HG03103 (cell line): Measurements from ENCODE around the gene SAYSD1.
"Not testable (repeated sequence)": the region's sequence is repeated elsewhere in the genome, so short reads cannot be mapped to it uniquely, and the experiment has no call there.

Source experiments
- ATAC-seq: cut with Tn5 transposase; IDR thresholded peaks from one replicate; pipeline ENCODE4 v1.9.1; 2021; ENCODE audit warnings: low read depth; ENCODE audit not compliant: unreplicated experiment

Gene SAYSD1, protein sequence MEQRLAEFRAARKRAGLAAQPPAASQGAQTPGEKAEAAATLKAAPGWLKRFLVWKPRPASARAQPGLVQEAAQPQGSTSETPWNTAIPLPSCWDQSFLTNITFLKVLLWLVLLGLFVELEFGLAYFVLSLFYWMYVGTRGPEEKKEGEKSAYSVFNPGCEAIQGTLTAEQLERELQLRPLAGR

GRCh38 chr6:39114704-39115599 is at the start of gene SAYSD1:
SAYSD1 (minus strand) TSS chr6:39115186; CDS start chr6:39115089, 97 bp downstream.
- ATAC-seq: peak; percentile 82

DNA sequence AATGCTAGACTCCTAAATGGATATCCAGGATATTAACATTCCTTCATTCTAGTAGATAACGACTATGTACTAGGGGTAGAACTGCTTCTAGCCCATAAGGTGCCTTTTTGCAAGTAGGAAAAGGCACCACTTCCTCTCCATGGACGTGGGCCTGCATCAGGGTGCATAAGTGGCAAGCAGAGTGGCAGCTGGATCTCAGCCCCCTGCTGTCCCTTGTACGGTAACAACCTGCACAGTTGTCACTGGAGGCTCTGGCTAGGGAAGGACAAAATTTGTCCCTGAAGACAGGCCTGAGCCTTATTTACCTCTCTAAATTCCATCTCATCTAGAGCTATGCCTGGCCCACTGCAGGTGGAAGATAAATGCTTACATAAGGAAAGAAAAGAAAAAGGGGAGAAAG is 42.5 kb upstream of the SAYSD1 start:
- ATAC-seq: no peak

GRCh38 chr6:39156801-39157200 is 41.8 kb upstream of the SAYSD1 start:
- ATAC-seq: no peak

DNA sequence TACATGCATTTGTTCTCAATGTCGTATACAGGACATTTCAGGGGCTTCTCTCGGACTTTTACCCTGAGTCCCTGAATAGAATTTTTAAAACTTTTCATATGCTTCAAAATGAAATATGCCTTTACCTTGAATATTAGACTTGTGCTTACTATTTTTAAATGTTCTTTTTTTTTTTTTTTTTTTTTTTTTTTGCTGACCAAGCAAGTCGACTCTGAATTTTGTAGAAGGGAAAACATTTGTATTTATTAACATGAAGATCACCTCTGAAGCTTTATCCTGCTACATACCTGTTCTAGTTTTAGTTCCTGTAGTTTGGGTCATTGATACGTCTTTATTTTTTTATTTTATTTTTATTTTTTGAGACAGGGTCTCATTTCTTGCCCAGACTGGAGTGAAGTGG is 39.7 kb upstream of the SAYSD1 start:
- ATAC-seq: no peak

DNA sequence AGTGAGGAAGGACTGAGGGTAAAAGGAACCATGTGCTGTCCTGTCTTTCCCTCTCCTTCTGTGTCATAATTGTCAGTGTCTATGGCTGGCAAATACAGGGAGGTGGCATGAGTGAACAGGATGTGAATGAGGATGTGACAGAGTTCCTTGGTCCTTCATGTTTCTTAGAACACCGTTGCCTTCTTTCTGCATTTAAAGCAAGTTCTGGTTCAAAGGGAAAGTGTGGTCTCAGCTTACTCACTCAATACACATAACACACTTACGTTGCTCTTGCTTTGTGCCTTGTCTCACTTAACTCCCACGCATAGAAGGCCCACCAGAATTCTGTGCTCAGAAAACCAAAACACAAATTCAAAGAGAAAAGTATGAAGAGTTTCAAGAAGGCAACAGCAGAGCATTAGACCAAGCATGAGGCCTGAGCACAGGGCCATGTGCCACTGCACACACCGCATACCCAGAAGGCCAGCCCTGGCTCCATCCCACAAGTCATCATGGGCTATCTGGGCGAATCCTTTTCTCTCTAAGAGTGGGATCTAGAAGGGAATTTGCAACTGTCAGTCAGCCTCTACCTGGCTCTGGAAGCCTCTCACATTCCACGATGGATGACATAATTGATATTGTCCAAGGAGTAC is 38.9 kb upstream of the SAYSD1 start:
- no peak for ATAC-seq

GRCh38 chr6:39152262-39152661 is 37.3 kb upstream of the SAYSD1 start:
- no peak for ATAC-seq

DNA sequence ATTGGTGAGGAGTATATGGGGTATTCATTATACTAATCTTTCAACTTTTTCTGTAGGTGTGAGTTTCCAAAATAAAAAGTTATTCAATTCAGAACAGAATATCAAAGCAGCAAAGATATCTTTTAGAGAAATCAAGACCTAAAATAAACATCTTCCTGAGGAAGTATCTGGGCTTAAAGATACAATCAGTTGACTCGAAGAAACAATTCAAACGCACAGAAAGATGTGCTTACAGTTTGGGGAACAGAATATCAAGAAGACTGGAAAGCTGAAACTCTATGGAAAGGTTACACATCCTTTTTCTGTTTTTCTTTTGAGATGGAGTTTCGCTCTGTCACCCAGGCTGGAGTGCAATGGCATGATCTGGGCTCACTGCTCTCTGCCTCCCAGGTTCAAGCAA is 36.2 kb upstream of the SAYSD1 start:
- ATAC-seq: no peak

- ATAC-seq: no peak
These were observed 29.6 kb upstream of the SAYSD1 start for GRCh38 chr6:39144481-39145173.

DNA sequence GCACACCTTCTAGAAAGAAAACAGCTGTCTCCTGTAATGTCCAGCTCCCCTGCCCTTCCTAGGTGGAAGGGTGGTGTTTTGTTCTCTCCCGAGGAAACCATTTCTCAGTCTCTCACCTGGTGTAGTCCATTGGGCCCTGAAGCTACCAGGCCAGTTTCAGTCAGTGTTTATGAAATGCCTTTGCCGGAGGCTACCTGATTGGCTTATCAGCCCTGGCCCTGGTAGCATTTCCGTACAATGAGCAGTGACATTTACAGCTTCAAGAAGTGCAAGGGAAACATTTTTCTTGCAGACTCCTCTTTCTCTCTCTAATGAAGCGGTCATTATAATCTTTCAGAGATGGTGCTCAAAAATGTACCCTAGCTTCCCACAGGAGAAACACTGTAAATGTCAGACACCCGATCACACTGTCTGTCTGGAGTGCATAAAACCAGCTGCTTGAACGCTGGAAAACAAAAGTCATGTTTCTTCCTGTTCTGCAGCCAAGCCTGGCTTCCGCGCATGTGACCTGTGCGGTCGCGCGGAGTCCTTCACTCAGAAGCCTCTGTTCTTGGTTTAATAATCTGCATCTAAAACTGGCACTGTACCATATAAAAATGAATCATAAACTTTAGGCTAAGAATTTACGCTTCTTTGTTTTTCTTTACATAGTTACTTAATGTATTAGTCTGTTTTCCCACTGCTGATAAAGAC is 28.4 kb upstream of the SAYSD1 start:
- ATAC-seq: no peak

GRCh38 chr6:39140556-39141167 is 25.7 kb upstream of the SAYSD1 start:
- ATAC-seq: no peak

DNA sequence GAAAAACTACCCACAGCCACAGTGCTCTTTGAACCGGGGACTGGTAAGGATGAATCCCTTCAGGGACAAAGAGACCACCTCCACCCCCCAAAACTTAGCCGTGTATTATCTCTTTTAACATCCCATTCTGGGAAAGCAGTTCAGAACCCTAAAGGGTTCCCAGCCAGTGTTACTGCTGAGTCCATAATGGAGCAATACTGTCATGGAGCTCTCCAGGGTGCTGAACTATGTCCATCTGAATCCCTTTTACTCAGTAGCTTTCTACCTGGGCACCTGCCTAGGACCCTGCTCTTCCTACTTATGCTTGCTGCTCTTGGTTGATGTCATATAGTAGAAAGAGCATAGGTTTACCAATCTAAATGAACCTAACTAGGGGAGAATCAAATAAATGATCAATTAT is 22.3 kb upstream of the SAYSD1 start:
- ATAC-seq: no peak

DNA sequence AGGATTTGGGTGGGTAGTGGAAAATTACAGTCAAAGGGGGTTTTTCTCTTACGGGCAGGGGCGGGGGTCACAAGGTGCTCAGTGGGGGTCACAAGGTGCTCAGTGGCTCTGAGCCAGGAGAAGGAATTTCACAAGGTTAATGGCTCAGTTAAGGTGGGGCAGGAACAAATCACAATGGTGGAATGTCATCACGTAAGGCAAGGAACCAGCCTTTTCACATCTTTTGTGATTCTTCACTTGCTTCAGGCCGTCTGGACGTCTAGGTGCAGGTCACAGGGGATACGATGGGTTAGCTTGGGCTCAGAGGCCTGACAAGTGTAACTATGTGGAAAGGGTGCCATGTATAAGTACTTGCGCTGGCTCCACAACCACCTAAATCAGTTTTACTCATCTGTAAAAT is 21.2 kb upstream of the SAYSD1 start:
- ATAC-seq: not testable (repeated sequence)

GRCh38 chr6:39134761-39135160 is 19.8 kb upstream of the SAYSD1 start:
- ATAC-seq: not testable (repeated sequence)

GRCh38 chr6:39130691-39131090 is 15.7 kb upstream of the SAYSD1 start:
- ATAC-seq: no peak

DNA sequence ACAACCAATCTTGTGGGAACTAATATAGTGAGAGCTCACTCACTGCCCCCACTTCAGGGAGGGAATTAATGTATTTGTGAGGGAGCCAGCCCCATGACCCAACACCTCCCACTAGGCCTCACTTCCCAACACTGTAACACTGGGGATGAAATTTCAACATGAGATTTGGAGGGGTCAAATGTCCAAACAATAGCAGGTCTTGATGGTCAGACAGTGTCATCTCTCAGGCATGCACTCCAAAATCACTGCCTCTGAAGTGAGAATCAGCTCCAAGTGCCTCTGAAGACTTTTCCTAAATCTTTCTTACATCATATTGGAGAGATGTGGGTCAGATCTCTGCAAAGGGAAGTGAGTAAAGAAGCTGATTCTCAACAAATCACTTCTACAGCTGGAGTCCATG is 13.8 kb upstream of the SAYSD1 start:
- ATAC-seq: no peak

DNA sequence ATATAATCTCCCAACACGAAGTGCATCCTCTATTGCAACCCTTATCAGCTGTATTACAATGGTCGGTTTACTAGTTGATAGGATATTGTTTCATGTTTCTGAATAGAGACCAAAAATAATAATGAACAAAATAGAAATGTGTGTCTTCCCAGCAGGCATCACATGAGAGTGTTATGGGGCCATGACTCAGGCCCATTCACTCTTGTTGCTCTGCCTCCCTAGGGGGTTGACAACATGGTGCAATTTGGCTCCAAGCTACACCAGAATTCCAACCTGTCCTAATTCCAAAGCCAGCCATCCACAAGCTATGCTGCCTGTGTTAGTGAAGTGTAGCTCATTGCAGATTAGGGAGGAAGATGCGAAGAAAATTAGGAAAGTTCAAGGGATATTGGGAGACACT is 13.1 kb upstream of the SAYSD1 start:
- no peak for ATAC-seq

- no peak for ATAC-seq
These were observed 9.1 kb upstream of the SAYSD1 start for GRCh38 chr6:39124114-39124513.

DNA sequence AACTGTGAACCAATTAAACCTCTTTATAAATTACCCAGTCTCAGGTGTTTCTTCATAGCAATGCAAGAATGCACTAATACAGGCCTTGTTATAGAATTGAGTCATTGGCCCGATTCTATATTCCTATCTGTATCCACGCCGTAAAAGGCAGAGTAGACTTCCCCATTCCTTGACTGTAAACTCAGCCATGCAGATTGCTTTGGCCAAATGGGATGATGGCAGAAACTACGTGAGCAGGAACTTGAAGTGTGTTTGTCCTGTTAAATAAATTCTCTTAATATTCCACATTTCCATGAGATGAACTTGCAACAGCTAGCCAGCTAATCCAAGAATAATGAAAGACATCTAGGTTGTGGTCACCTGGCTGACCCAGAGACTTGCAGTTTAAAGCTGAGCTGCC is 3.9 kb upstream of the SAYSD1 start:
- no peak for ATAC-seq

DNA sequence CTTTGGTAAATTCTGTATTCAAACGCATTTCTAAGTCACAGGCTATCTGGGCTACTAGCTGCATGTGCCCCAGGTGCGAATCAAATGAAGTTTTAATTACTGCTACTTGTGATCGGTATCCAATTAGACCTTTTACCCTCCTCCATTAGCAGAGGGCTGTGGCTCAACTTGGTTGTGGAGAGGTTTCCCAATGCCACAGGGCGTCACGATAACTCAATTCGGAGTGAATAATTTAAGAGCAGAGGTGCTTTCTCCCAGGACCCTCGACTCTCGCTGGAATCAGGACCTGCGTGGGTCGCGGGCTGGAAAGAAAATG is 640 bp downstream of the SAYSD1 start:
- ATAC-seq: peak; percentile 4

GRCh38 chr6:39113788-39114187 is 1.2 kb downstream of the SAYSD1 start:
- no peak for ATAC-seq
